HG02943 (cell line): ENCODE results near the gene HCLS1.
A peak's percentile ranks its signal among the peaks of the same experiment; 100 is the strongest.
"Not testable (repeated sequence)": the region's sequence is repeated elsewhere in the genome, so short reads cannot be mapped to it uniquely, and the experiment has no call there.

ENCODE experiments used
- ATAC-seq: cut with Tn5 transposase; IDR thresholded peaks from one replicate; pipeline ENCODE4 v1.9.1; 2021; ENCODE audit warnings: mild to moderate bottlenecking, low read depth, moderate library complexity; ENCODE audit not compliant: unreplicated experiment

Gene HCLS1

GRCh38 chr3:121601212-121601812, 59.4 kb downstream of the HCLS1 start:
- ATAC-seq = no peak

GRCh38 chr3:121599900-121600299, 60.8 kb downstream of the HCLS1 start:
- not testable (repeated sequence) for ATAC-seq

- no peak for ATAC-seq
Measured at GRCh38 chr3:121598564-121598963, 62.1 kb downstream of the HCLS1 start.

GRCh38 chr3:121595765-121596406, 64.8 kb downstream of the HCLS1 start:
- no peak for ATAC-seq

- ATAC-seq = no peak
Measured at GRCh38 chr3:121594850-121595249, 65.9 kb downstream of the HCLS1 start.

GRCh38 chr3:121593806-121594205, 66.9 kb downstream of the HCLS1 start:
- ATAC-seq = not testable (repeated sequence)

- ATAC-seq = peak; percentile 84
Measured at GRCh38 chr3:121592856-121593702, 67.6 kb downstream of the HCLS1 start, which contains the start of gene FBXO40. Gene FBXO40, plus strand, starts transcription at chr3:121593379. Its CDS starts 27,197 bp downstream, at chr3:121620576.

GRCh38 chr3:121584418-121584817, 76.3 kb downstream of the HCLS1 start:
- no peak for ATAC-seq

GRCh38 chr3:121581691-121582090, 79.0 kb downstream of the HCLS1 start:
- ATAC-seq = no peak
